Smooth muscle cell (in vitro differentiated cells): ENCODE data around the gene NRDC. TPM values are rescaled to one million over a fixed set of nuclear protein-coding genes. Genes with fewer than 3 reads are reported as not detected.

Experiments
- DNase-seq: peaks from one replicate; lab custom pipeline; 2025; ENCODE audit not compliant: unreplicated experiment; lab: John Stamatoyannopoulos, UW
- H2AFZ ChIP-seq: fragments of 200-600 bp; sonication (generic); 2 replicates; pipeline ENCODE4 v1.6.0; 2016; ENCODE audit warnings: antibody characterized with exemption, low read depth, mild to moderate bottlenecking
- H3F3A ChIP-seq: fragments of 200-600 bp; sonication (generic); 2 replicates; pipeline ENCODE4 v1.6.0; 2017; ENCODE audit warnings: antibody characterized with exemption, low read depth
- H3K27ac ChIP-seq: fragments of 200-600 bp; sonication (generic); 2 replicates; pipeline ENCODE4 v1.5.1; 2016; ENCODE audit warnings: low read depth, mild to moderate bottlenecking
- H3K27me3 ChIP-seq: fragments of 200-600 bp; sonication (generic); 2 replicates; pipeline ENCODE4 v1.6.1; 2016; ENCODE audit warnings: low read depth, mild to moderate bottlenecking
- H3K36me3 ChIP-seq: fragments of 200-600 bp; sonication (generic); 2 replicates; pipeline ENCODE4 v1.5.1; 2016; ENCODE audit warnings: low read depth
- H3K4me1 ChIP-seq: fragments of 200-600 bp; sonication (generic); 2 replicates; pipeline ENCODE4 v1.5.1; 2016; ENCODE audit warnings: low read depth
- H3K4me2 ChIP-seq: fragments of 200-600 bp; sonication (generic); 2 replicates; pipeline ENCODE4 v1.6.0; 2016; ENCODE audit warnings: mild to moderate bottlenecking
- H3K4me3 ChIP-seq: fragments of 200-600 bp; sonication (generic); 2 replicates; pipeline ENCODE4 v1.5.1; 2016; ENCODE audit warnings: mild to moderate bottlenecking
- H3K79me2 ChIP-seq: fragments of 200-600 bp; sonication (generic); 2 replicates; pipeline ENCODE4 v1.6.0; 2016; ENCODE audit warnings: low read depth, mild to moderate bottlenecking
- H3K9ac ChIP-seq: fragments of 200-600 bp; sonication (generic); 2 replicates; pipeline ENCODE4 v1.6.0; 2016; ENCODE audit warnings: low read depth
- H3K9me3 ChIP-seq: fragments of 200-600 bp; sonication (generic); replicated peaks from 2 replicates; pipeline ENCODE4 v1.5.1; 2016; ENCODE audit warnings: low read depth
- H4K20me1 ChIP-seq: fragments of 200-600 bp; sonication (generic); 2 replicates; pipeline ENCODE4 v1.6.0; 2016; ENCODE audit warnings: low read depth
- CTCF ChIP-seq: fragments of 200-600 bp; sonication (generic); IDR thresholded peaks from 2 replicates; pipeline ENCODE4 v1.5.1; 2017; ENCODE audit warnings: borderline replicate concordance, mild to moderate bottlenecking, antibody characterized with exemption; ENCODE audit not compliant: insufficient read depth, poor library complexity, severe bottlenecking
- WGBS: methylation state at CpG from one replicate; pipeline ENCODE4 v1.1.7; 2016; ENCODE audit warnings: low lambda C conversion rate; 5-methylcytosine and 5-hydroxymethylcytosine counted together
- polyA plus RNA-seq: library from polyadenylated mRNA; unstranded; fragments of >200 nt; fragmentation: Nextera tagmentation; extraction: Ambion mirVana; gene quantifications from 2 replicates; pipeline ENCODE4 v1.2.1, GENCODE V29; 2016
- total RNA-seq: library from RNA; depleted of rRNA; stranded (reverse); fragments of >200 nt; gene quantifications from 2 replicates; pipeline ENCODE4 v1.2.3, GENCODE V29; 2014

NRDC gene
- total and polyA plus RNA-seq, 2 experiments from 2014 or later = 81.5 to 96.1 TPM

GRCh38 chr1:51851882-51852396 is 26.6 kb downstream of the NRDC start:
- H4K20me1 ChIP-seq = peaks cover 36% of the 10 kb centered on the region
- no peak overlapping the region for H3K4me2 ChIP-seq
- no peaks in the 10 kb centered on the region for H3K4me1 ChIP-seq
- no peaks in the 10 kb centered on the region for H3F3A ChIP-seq
- TF ChIP-seq CTCF = no peak
- H2AFZ ChIP-seq = no peak overlapping the region
- H3K9me3 ChIP-seq = no peaks in the 10 kb centered on the region
- no peaks in the 10 kb centered on the region for H3K36me3 ChIP-seq
- peaks cover 30% of the 10 kb centered on the region for H3K79me2 ChIP-seq
- 93% methylated on average over 5 of the region's 5 CpGs for WGBS
- DNase-seq = no peak
- no peak overlapping the region for H3K9ac ChIP-seq
- no peak overlapping the region for H3K4me3 ChIP-seq
- H3K27ac ChIP-seq = no peak overlapping the region
- H3K27me3 ChIP-seq = no peaks in the 10 kb centered on the region

- Histone ChIP-seq H3K27ac (no peak overlapping the region), H3K4me2 (no peak overlapping the region), H4K20me1 (peaks cover 26% of the 10 kb centered on the region), H3K79me2 (peaks cover 23% of the 10 kb centered on the region), H3K4me3 (no peak overlapping the region), H3K36me3 (no peaks in the 10 kb centered on the region), H3K9ac (no peak overlapping the region), H3K27me3 (no peaks in the 10 kb centered on the region), H3K4me1 (no peaks in the 10 kb centered on the region), H3K9me3 (no peaks in the 10 kb centered on the region), H2AFZ (no peak overlapping the region), H3F3A (no peaks in the 10 kb centered on the region)
- no peak for TF ChIP-seq CTCF
- DNase-seq = no peak
- WGBS = 78% methylated on average over 8 of the region's 8 CpGs
These were observed 27.9 kb downstream of the NRDC start for GRCh38 chr1:51850420-51851223.

GRCh38 chr1:51847294-51847920 is 31.1 kb downstream of the NRDC start:
- H3K79me2 ChIP-seq = peaks cover 32% of the 10 kb centered on the region
- H3F3A ChIP-seq = no peaks in the 10 kb centered on the region
- 97% methylated on average over 17 of the region's 42 CpGs for WGBS
- no peak for DNase-seq
- H3K9me3 ChIP-seq = no peaks in the 10 kb centered on the region
- TF ChIP-seq CTCF = no peak
- H3K4me1 ChIP-seq = no peaks in the 10 kb centered on the region
- H3K36me3 ChIP-seq = no peaks in the 10 kb centered on the region
- no peak overlapping the region for H3K27ac ChIP-seq
- no peak overlapping the region for H3K9ac ChIP-seq
- no peak overlapping the region for H3K4me3 ChIP-seq
- no peak overlapping the region for H2AFZ ChIP-seq
- H3K27me3 ChIP-seq = no peaks in the 10 kb centered on the region
- H3K4me2 ChIP-seq = no peak overlapping the region
- peaks cover 39% of the 10 kb centered on the region for H4K20me1 ChIP-seq
